HEK293T (cell line): ENCODE measurements around the gene DOK4.

Source experiments
- BHLHE40 ChIP-seq: fragments of 450-650 bp; IDR thresholded peaks from 2 replicates; pipeline ENCODE4 v1.6.1; 2016; ENCODE audit warnings: mild to moderate bottlenecking, moderate library complexity, borderline replicate concordance
- FOXK2 ChIP-seq: fragments of 450-650 bp; IDR thresholded peaks from 2 replicates; pipeline ENCODE4 v1.6.1; 2016; ENCODE audit warnings: mild to moderate bottlenecking
- NFRKB ChIP-seq: fragments of 450-650 bp; IDR thresholded peaks from 2 replicates; pipeline ENCODE4 v1.6.1; 2016; ENCODE audit warnings: mild to moderate bottlenecking, moderate library complexity
- ZNF384 ChIP-seq: fragments of 450-650 bp; IDR thresholded peaks from 2 replicates; pipeline ENCODE4 v1.6.1; 2016

- TF ChIP-seq FOXK2, result no peak
- no peak for TF ChIP-seq ZNF384
- TF ChIP-seq NFRKB, result no peak
- TF ChIP-seq BHLHE40, result no peak
Measured at GRCh38 chr16:57477531-57478202, 8.6 kb downstream of the DOK4 start.
